Measurements from ENCODE around the gene PARD3.

- TF ChIP-seq CTCF (IDR thresholded peaks at IDR 0.05) (no peak), POLR2A (IDR thresholded peaks at IDR 0.05) (no peak)
Observed at GRCh38 chr10:34384372-34384771, 430.7 kb downstream of the PARD3 start.
